ENCODE results near the gene CREG1. TPM values are rescaled to one million over a fixed set of nuclear protein-coding genes. Genes with fewer than 3 reads are reported as not detected.
A peak's percentile ranks its signal among the peaks of the same experiment; 100 is the strongest.

CREG1 gene
- total and polyA plus RNA-seq, 4 donors = 86.8 to 123 (median 95.8) TPM

DNA sequence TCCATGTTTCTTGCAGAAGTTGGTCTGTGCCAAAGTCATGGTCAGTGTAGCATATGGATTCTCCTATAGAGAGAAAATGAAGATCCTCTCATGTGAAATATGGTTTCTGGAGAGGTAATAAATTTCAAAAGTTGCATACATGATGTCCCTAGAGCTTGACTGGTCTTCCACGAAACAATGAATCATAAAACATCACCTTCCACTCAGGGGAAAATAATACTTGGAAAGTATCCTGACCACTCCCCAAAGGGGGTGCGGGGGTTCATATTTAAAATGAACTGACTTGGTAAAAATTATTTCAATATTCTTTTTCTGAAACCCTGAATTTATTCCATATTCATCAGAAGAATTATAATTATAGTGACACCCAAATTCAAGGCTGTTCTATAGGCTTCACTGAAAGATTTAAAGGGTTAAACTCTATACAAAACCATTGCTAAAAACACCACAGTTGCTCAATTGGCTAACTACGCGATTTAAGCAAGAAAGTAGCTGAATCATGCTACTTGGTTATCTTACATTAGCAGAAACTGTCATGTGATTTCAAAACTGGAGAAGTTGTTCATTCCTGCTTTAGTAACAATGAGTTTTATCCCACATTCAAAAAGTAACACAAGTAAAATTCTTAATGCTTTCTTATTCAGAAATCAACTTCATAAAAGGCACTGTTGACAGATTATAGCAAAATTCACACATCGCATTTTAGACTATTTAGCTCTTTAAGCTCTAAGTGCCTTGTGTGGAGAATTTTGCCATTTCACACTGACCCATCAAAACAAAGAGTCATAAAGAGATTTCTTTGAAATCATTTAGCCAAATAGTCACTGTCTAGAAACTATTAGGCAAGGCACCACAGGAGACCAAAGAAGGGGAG, 5.3 kb downstream of the CREG1 start:
- H3K4me3 ChIP-seq (ENCODE audit: low read depth in 1 of 3, low read length in 3 of 3) = no peak overlapping the region

More for the DNA sequence above, 5.3 kb downstream of the CREG1 start:
- no peaks in the 10 kb centered on the region for H3K27me3 ChIP-seq (ENCODE audit: control insufficient read depth in 4 of 4, insufficient read depth in 4 of 4, low read length in 3 of 4)
- WGBS = 64% methylated on average over 5 of the region's 5 CpGs
- peaks cover 1 to 12% (median 4%) of the 10 kb centered on the region in 4 donors for H3K36me3 ChIP-seq (ENCODE audit: control insufficient read depth in 4 of 4, insufficient read depth in 3 of 4, low read depth in 1 of 4, low read length in 3 of 4)
- DNase-seq (ENCODE audit: low spot score) = no peak
- H3K9me3 ChIP-seq (ENCODE audit: control insufficient read depth in 4 of 4, low read length in 3 of 4) = no peaks in the 10 kb centered on the region
- H3K27ac ChIP-seq (ENCODE audit: low read depth in 1 of 2, low read length in 2 of 2) = peak overlapping the region; percentile 60 to 67
- no peak overlapping the region for H3K9ac ChIP-seq (ENCODE audit: low read depth in 1 of 2, low read length in 2 of 2)
- no peak for TF ChIP-seq FOXA1 (IDR thresholded peaks at IDR 0.05)
- no peak for TF ChIP-seq FOXA2 (IDR thresholded peaks at IDR 0.05)
- TF ChIP-seq HNF4G (IDR thresholded peaks at IDR 0.05) = no peak
- peak; percentile 36 for TF ChIP-seq MAX (IDR thresholded peaks at IDR 0.05)
- no peak for TF ChIP-seq TAF1 (conservative IDR thresholded peaks at IDR 0.05)
- TF ChIP-seq NR2F2 (IDR thresholded peaks at IDR 0.05) = no peak
- peak; percentile 35 for TF ChIP-seq YY1 (IDR thresholded peaks at IDR 0.05)
- TF ChIP-seq GABPA (IDR thresholded peaks at IDR 0.05 in 1 of 2, conservative IDR thresholded peaks at IDR 0.05 in 1 of 2) = no peak
- TF ChIP-seq, protein P1, sequence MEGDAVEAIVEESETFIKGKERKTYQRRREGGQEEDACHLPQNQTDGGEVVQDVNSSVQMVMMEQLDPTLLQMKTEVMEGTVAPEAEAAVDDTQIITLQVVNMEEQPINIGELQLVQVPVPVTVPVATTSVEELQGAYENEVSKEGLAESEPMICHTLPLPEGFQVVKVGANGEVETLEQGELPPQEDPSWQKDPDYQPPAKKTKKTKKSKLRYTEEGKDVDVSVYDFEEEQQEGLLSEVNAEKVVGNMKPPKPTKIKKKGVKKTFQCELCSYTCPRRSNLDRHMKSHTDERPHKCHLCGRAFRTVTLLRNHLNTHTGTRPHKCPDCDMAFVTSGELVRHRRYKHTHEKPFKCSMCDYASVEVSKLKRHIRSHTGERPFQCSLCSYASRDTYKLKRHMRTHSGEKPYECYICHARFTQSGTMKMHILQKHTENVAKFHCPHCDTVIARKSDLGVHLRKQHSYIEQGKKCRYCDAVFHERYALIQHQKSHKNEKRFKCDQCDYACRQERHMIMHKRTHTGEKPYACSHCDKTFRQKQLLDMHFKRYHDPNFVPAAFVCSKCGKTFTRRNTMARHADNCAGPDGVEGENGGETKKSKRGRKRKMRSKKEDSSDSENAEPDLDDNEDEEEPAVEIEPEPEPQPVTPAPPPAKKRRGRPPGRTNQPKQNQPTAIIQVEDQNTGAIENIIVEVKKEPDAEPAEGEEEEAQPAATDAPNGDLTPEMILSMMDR (IDR thresholded peaks at IDR 0.05; ENCODE audit: low read depth, low read length, missing input control) = no peak
- TF ChIP-seq RAD21 (IDR thresholded peaks at IDR 0.05) = no peak
- no peak for TF ChIP-seq EGR1 (IDR thresholded peaks at IDR 0.05; ENCODE audit: low read depth in 2 of 2)
- TF ChIP-seq SP1 (IDR thresholded peaks at IDR 0.05) = no peak
- TF ChIP-seq JUND (IDR thresholded peaks at IDR 0.05) = peak in 1 of 2 donors; percentile 26
- peak in 1 of 2 donors; percentile 15 for TF ChIP-seq HNF4A (conservative IDR thresholded peaks at IDR 0.05)
- no peak for TF ChIP-seq REST (IDR thresholded peaks at IDR 0.05)
- TF ChIP-seq, protein P2, sequence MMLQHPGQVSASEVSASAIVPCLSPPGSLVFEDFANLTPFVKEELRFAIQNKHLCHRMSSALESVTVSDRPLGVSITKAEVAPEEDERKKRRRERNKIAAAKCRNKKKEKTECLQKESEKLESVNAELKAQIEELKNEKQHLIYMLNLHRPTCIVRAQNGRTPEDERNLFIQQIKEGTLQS (IDR thresholded peaks at IDR 0.05) = no peak
- TF ChIP-seq RXRA (IDR thresholded peaks at IDR 0.05) = peak in 1 of 2 donors; percentile 51
- TF ChIP-seq, protein P3, sequence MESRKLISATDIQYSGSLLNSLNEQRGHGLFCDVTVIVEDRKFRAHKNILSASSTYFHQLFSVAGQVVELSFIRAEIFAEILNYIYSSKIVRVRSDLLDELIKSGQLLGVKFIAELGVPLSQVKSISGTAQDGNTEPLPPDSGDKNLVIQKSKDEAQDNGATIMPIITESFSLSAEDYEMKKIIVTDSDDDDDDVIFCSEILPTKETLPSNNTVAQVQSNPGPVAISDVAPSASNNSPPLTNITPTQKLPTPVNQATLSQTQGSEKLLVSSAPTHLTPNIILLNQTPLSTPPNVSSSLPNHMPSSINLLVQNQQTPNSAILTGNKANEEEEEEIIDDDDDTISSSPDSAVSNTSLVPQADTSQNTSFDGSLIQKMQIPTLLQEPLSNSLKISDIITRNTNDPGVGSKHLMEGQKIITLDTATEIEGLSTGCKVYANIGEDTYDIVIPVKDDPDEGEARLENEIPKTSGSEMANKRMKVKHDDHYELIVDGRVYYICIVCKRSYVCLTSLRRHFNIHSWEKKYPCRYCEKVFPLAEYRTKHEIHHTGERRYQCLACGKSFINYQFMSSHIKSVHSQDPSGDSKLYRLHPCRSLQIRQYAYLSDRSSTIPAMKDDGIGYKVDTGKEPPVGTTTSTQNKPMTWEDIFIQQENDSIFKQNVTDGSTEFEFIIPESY (IDR thresholded peaks at IDR 0.05) = peak; percentile 32
- peaks cover 10 to 28% (median 16%) of the 10 kb centered on the region in 4 donors for H3K4me1 ChIP-seq (ENCODE audit: control insufficient read depth in 4 of 4, insufficient read depth in 4 of 4, low read length in 3 of 4)

Data from liver (tissue), 9 donors.